Transverse colon (tissue), 4 donors: ENCODE results near the gene ABHD12. TPM values are rescaled to one million over a fixed set of nuclear protein-coding genes. Genes with fewer than 3 reads are reported as not detected.

ENCODE experiments used
- DNase-seq: peaks from one replicate; pipeline ENCODE4 v3.0.0-alpha.2; 2019
- H3K27ac ChIP-seq, 4 donors: fragments of 200-600 bp; sonication (generic); 2 replicates each; pipeline ENCODE4 v1.5.1; 2016 to 2018; ENCODE audit warnings: inconsistent platforms in 4 of 4
- H3K27me3 ChIP-seq: fragments of 200-600 bp; sonication (generic); 2 replicates; pipeline ENCODE4 v1.5.1; 2017; ENCODE audit warnings: inconsistent platforms
- H3K36me3 ChIP-seq, 4 donors: fragments of 200-600 bp; sonication (generic); 2 replicates each; pipeline ENCODE4 v1.5.1; 2017 to 2019; ENCODE audit warnings: inconsistent platforms in 4 of 4
- H3K4me1 ChIP-seq, 4 donors: fragments of 200-600 bp; sonication (generic); 2 replicates each; pipeline ENCODE4 v1.5.1; 2017 to 2020; ENCODE audit warnings: inconsistent platforms in 4 of 4
- H3K4me3 ChIP-seq, 4 donors: fragments of 200-600 bp; sonication (generic); 1 replicate in 1 of 4; 2 replicates in 3 of 4; pipeline versions ENCODE4 v1.5.1 to v1.6.1; 2017 to 2019; ENCODE audit warnings: inconsistent platforms in 4 of 4
- H3K9me3 ChIP-seq, 2 donors: fragments of 200-600 bp; sonication (generic); 2 replicates each; pipeline ENCODE4 v1.5.1; 2017 to 2019; ENCODE audit warnings: inconsistent platforms in 2 of 2
- CTCF ChIP-seq, 5 experiments: fragments of 200-600 bp in 3 of 5; fragments of 450-650 bp in 2 of 5; sonication (generic) in 3 of 5; IDR thresholded peaks; 1 replicate in 2 of 5; 2 replicates in 3 of 5; pipeline ENCODE4 v1.5.1; 2016 to 2017; ENCODE audit warnings: antibody characterized with exemption in 5 of 5, inconsistent platforms in 3 of 5, mild to moderate bottlenecking in 2 of 5, moderate library complexity in 1 of 5
- EP300 ChIP-seq: sonication (generic); formaldehyde crosslinking; IDR thresholded peaks from one replicate; pipeline ENCODE4 v1.6.1; 2017; ENCODE audit warnings: antibody characterized with exemption, low read depth
- POLR2A ChIP-seq: fragments of 450-650 bp; IDR thresholded peaks from one replicate; pipeline ENCODE4 v1.6.1; 2016; ENCODE audit warnings: antibody characterized with exemption, mild to moderate bottlenecking, moderate library complexity
- POLR2AphosphoS5 ChIP-seq, 3 donors: sonication (generic); formaldehyde crosslinking; IDR thresholded peaks; one replicate each; pipeline ENCODE4 v1.6.1; 2016; ENCODE audit warnings: antibody characterized with exemption in 3 of 3
- WGBS, 2 donors: methylation state at CpG; one replicate each; pipeline ENCODE4 v1.1.5; 2018; ENCODE audit warnings: low coverage in 1 of 2; 5-methylcytosine and 5-hydroxymethylcytosine counted together
- in situ Hi-C, 4 donors: fragments of 200-750 bp; cut with MboI; loops; one replicate each; pipeline versions ENCODE4 v1.15.0 to v1.15.1; 2017; ENCODE audit warnings: low sequenced_read_pairs in 3 of 4, low pct_ligation_motif_present in 1 of 4, low pct_unique_long_range_greater_than_20kb in 1 of 4
- intact Hi-C: fragments of 100-400 bp; cut with DNase I; formaldehyde crosslinking; loops from one replicate; pipeline ENCODE4 v1.15.1; 2023; ENCODE audit warnings: low total_unique reads
- total RNA-seq, 4 donors: library from RNA; depleted of rRNA; stranded (reverse); fragments of >200 nt; gene quantifications; one replicate each; pipeline ENCODE4 v1.1.0, GENCODE V29; 2016

ABHD12 gene
- total RNA-seq, 4 donors from 2014 or later: 67.3 to 103 (median 73.4) TPM

GRCh38 chr20:25257756-25258475 is 132.7 kb downstream of the ABHD12 start:
- H3K36me3 ChIP-seq: peaks cover 0 to 10% (median 5%) of the 10 kb centered on the region in 4 donors
- TF ChIP-seq POLR2A: no peak
- H3K4me3 ChIP-seq: no peak overlapping the region
- H3K9me3 ChIP-seq: no peaks in the 10 kb centered on the region
- H3K27ac ChIP-seq: peak overlapping the region in 3 of 4 donors; percentile 32 to 40 (median 39)
- 68 to 71% methylated on average over 10 of the region's 10 CpGs for WGBS, 2 donors
- in situ Hi-C loops: no loop called here
- no peaks in the 10 kb centered on the region for H3K27me3 ChIP-seq
- peak; percentile 18 for DNase-seq
- intact Hi-C loops: no loop called here
- peaks cover 31 to 65% (median 50%) of the 10 kb centered on the region in 4 donors for H3K4me1 ChIP-seq

GRCh38 chr20:25257130-25257529 is 133.5 kb downstream of the ABHD12 start:
- in situ Hi-C loops: no loop called here
- Histone ChIP-seq H3K36me3 (peaks cover 0 to 10% (median 5%) of the 10 kb centered on the region in 4 donors), H3K9me3 (no peaks in the 10 kb centered on the region), H3K4me1 (peaks cover 36 to 73% (median 58%) of the 10 kb centered on the region in 4 donors), H3K4me3 (no peak overlapping the region), H3K27me3 (no peaks in the 10 kb centered on the region), H3K27ac (peak overlapping the region in 3 of 4 donors; percentile 32 to 40 (median 39))
- peak; percentile 3 for DNase-seq
- intact Hi-C loops: no loop called here
- 90 to 91% methylated on average over 5 of the region's 5 CpGs for WGBS, 2 donors
- TF ChIP-seq CTCF (IDR thresholded peaks at IDR 0.05): no peak
- TF ChIP-seq EP300: no peak
- no peak for TF ChIP-seq POLR2AphosphoS5 (IDR thresholded peaks at IDR 0.05)
- no peak for TF ChIP-seq POLR2A

- H3K4me1 ChIP-seq: peaks cover 44 to 81% (median 66%) of the 10 kb centered on the region in 4 donors
- in situ Hi-C loops: no loop called here
Measured at GRCh38 chr20:25256226-25256859, 134.3 kb downstream of the ABHD12 start.

GRCh38 chr20:25254986-25255680 is 135.5 kb downstream of the ABHD12 start:
- H3K4me3 ChIP-seq: no peak overlapping the region
- TF ChIP-seq CTCF (IDR thresholded peaks at IDR 0.05) (peak in 2 of 5 experiments; percentile 15 to 40), POLR2A (peak; percentile 61), POLR2AphosphoS5 (IDR thresholded peaks at IDR 0.05) (peak in 2 of 3 donors; percentile 61 to 70), EP300 (no peak)
- in situ Hi-C loops: no loop called here
- H3K4me1 ChIP-seq: peaks cover 52 to 92% (median 75%) of the 10 kb centered on the region in 4 donors
- no peaks in the 10 kb centered on the region for H3K9me3 ChIP-seq
- H3K27me3 ChIP-seq: no peaks in the 10 kb centered on the region
- no peaks in the 10 kb centered on the region for H3K36me3 ChIP-seq
- intact Hi-C loops: no loop called here
- peak; percentile 76 for DNase-seq
- WGBS, 2 donors: 61 to 76% methylated on average over 3 to 11 of the region's 12 CpGs
- peak overlapping the region; percentile 61 to 97 (median 80) for H3K27ac ChIP-seq

More at GRCh38 chr20:25256226-25256859, 134.3 kb downstream of the ABHD12 start:
- no peak overlapping the region for H3K4me3 ChIP-seq
- TF ChIP-seq POLR2A (no peak), CTCF (IDR thresholded peaks at IDR 0.05) (no peak), EP300 (no peak)
- no peaks in the 10 kb centered on the region for H3K27me3 ChIP-seq
- H3K36me3 ChIP-seq: peaks cover 0 to 9% (median 2%) of the 10 kb centered on the region in 4 donors
- intact Hi-C loops: no loop called here
- peak; percentile 4 for DNase-seq
- peak overlapping the region in 2 of 4 donors; percentile 92 to 97 for H3K27ac ChIP-seq
- no peaks in the 10 kb centered on the region for H3K9me3 ChIP-seq
- 87 to 88% methylated on average over 2 to 5 of the region's 5 CpGs for WGBS, 2 donors
